ENCODE data around the gene LMO1. TPM values are rescaled to one million over a fixed set of nuclear protein-coding genes. Genes with fewer than 3 reads are reported as not detected.

The LMO1 gene
- total RNA-seq, 2 donors from 2014 or later = not detected

DNA sequence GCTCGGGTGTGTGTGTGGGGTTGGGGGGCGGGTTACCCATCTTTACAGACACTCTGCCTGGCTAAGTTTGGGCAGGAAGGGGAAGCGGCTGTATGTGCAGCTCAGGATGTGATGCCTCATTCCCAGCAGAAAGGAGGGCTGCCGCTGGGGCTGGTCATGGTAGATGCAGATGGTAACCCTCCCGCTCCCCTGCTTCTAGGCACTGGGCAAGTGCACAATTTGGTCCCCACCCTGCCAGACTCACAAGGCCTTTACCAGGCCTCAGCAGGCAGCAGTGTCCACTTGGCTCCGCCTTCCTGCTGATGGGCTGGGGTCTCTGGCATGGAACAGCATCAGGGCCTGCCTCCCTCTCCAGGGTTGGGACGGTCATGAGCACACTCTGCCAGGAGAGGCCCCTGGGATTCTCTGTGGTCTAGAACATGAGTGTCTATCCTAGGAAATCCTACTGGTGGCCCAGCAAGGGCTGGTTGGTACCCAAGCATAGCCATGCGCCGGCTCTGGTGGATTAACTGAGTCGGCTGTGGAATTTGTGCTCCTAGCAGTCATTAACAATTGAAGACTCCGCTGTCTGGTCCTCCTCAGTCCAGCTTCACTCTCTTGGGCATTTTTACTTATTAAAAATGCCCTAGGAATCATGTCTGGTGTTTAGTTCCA lies 4.2 kb downstream of the LMO1 start:
- ATAC-seq (no peak), DNase-seq (ENCODE audit: low spot score in 2 of 2) (peak in 1 of 2 donors; percentile 21)
- no peaks in the 10 kb centered on the region for H3K9me3 Mint-ChIP-seq
- H3K27ac Mint-ChIP-seq = no peak overlapping the region
- H3K36me3 Mint-ChIP-seq = no peaks in the 10 kb centered on the region

DNA sequence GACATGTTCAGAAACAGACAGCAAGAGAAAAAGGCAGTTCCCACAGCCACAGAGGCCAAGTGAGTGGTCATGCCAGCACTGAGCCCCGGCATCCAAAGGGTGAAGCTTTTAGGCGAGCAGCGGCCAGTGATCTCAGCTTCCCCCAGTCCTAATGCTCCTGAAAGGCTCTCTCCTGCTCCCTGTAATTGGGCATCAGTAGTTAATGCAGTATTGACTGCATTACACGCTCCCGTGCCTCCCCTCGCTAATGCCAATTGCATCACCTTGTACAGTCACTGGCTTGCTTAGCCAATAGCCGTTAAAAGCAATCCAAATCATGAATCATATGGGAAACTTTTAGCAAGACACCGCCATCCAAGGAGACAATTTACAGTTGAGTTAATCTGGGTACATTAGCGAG lies 4.9 kb downstream of the LMO1 start:
- H3K27ac Mint-ChIP-seq = no peak overlapping the region
- H3K36me3 Mint-ChIP-seq = no peaks in the 10 kb centered on the region
- ATAC-seq (no peak), DNase-seq (ENCODE audit: low spot score in 2 of 2) (peak in 1 of 2 donors; percentile 14)
- H3K9me3 Mint-ChIP-seq = no peaks in the 10 kb centered on the region

- no peak for ATAC-seq
- no peak overlapping the region for H3K27ac Mint-ChIP-seq
Observed at GRCh38 chr11:8258289-8258688, 5.4 kb downstream of the LMO1 start.

GRCh38 chr11:8257003-8257664 lies 6.5 kb downstream of the LMO1 start:
- Mint-ChIP-seq H3K36me3 (no peaks in the 10 kb centered on the region), H3K27ac (no peak overlapping the region), H3K9me3 (no peaks in the 10 kb centered on the region)
- ATAC-seq (no peak), DNase-seq (ENCODE audit: low spot score in 2 of 2) (peak in 1 of 2 donors; percentile 42)

More at GRCh38 chr11:8258289-8258688, 5.4 kb downstream of the LMO1 start:
- Mint-ChIP-seq H3K36me3 (no peaks in the 10 kb centered on the region), H3K9me3 (no peaks in the 10 kb centered on the region)
- peak in 1 of 2 donors; percentile 38 for DNase-seq (ENCODE audit: low spot score in 2 of 2)

GRCh38 chr11:8256271-8257002 lies 7.2 kb downstream of the LMO1 start:
- ATAC-seq (no peak), DNase-seq (ENCODE audit: low spot score in 2 of 2) (peak in 1 of 2 donors; percentile 16)
- no peaks in the 10 kb centered on the region for H3K36me3 Mint-ChIP-seq
- no peaks in the 10 kb centered on the region for H3K9me3 Mint-ChIP-seq
- H3K27ac Mint-ChIP-seq = no peak overlapping the region

DNA sequence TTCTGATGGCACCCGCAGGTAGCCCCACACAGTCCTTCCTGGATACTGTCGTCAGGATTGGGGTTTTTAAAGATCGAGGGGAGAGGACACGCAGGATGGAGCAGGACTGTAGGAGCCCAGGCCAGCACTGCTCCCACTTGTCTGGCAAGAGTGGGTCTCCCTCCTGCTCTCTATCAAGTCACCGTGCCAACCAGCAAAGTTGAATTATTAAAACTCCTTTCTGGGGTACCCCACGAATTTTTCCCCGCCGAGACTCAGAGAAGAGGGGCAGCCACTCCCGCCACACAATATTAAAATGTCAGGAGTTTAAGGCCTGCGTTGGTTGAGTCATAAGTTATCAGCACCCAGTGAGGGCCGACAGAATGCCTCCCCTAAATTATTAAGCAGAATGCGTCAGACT lies 10.1 kb downstream of the LMO1 start:
- DNase-seq (ENCODE audit: low spot score in 2 of 2) (no peak), ATAC-seq (no peak)
- Mint-ChIP-seq H3K27ac (no peak overlapping the region), H3K36me3 (no peaks in the 10 kb centered on the region), H3K9me3 (no peaks in the 10 kb centered on the region)

DNA sequence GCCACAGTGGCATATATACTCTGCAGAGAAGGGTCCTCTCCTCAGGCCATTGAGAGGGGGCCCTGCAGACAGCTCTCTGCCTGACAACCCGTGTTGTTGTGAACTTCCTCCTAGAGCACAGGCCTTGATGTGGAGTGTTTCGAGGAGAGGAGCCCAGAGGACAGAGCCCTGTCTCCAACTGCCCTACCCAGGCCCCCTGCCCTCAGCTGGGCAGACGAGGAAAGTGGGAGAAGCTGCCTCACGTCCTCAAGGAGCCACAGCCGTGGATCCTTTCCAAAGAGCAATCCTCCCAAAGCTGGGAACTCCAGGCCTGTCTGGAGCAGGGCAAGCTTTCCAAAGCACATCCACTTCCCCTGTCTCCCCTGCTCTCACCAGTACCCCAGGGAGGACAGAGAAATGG lies 10.7 kb downstream of the LMO1 start:
- ATAC-seq = no peak
- no peaks in the 10 kb centered on the region for H3K9me3 Mint-ChIP-seq
- H3K27ac Mint-ChIP-seq = no peak overlapping the region
- peak in 1 of 2 donors; percentile 13 for DNase-seq (ENCODE audit: low spot score in 2 of 2)
- no peaks in the 10 kb centered on the region for H3K36me3 Mint-ChIP-seq

GRCh38 chr11:8252388-8252787 lies 11.3 kb downstream of the LMO1 start:
- no peaks in the 10 kb centered on the region for H3K36me3 Mint-ChIP-seq
- ATAC-seq (no peak), DNase-seq (ENCODE audit: low spot score in 2 of 2) (peak in 1 of 2 donors; percentile 31)
- H3K9me3 Mint-ChIP-seq = no peaks in the 10 kb centered on the region
- no peak overlapping the region for H3K27ac Mint-ChIP-seq

DNA sequence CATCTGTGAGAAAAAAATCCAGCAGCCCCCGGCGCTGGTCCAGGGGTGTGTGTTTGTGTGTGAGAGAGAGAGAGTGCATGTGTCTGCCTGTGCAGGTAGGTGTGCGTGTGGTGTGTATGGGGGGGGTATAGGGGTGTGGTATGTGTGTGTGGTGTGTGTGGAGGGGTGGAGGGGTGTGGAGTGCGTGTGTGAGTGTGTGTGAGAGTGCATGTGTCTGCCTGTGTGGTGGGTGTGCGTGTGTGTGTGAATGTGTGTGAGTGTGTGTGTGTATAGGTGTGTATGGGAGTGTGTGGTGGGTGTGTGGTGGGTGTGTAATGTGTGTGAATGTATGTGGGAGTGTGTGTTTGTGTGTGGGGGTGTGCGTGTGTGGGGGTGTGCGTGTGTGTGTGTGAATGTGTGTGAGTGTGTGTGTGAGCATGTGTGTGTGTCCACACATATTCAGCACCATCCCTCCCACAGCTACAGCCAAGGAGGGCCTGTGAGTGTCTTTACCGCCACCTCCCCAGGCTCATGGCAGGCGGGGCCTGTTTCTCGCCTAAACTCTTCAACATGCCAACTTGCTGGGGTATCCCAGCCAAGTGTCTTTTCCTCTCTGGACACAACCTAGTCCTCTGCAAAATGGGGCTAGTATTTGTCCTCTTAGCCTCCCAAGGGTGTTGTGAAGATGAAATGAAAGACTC lies 11.9 kb downstream of the LMO1 start:
- Mint-ChIP-seq H3K27ac (no peak overlapping the region), H3K9me3 (no peaks in the 10 kb centered on the region), H3K36me3 (no peaks in the 10 kb centered on the region)
- ATAC-seq (no peak), DNase-seq (ENCODE audit: low spot score in 2 of 2) (peak in 1 of 2 donors; percentile 31)

- H3K27ac Mint-ChIP-seq = no peak overlapping the region
- ATAC-seq (no peak), DNase-seq (ENCODE audit: low spot score in 2 of 2) (peak in 1 of 2 donors; percentile 44)
- no peaks in the 10 kb centered on the region for H3K36me3 Mint-ChIP-seq
- H3K9me3 Mint-ChIP-seq = no peaks in the 10 kb centered on the region
Observed at GRCh38 chr11:8250981-8251615, 12.6 kb downstream of the LMO1 start.

GRCh38 chr11:8250434-8250833 lies 13.2 kb downstream of the LMO1 start:
- Mint-ChIP-seq H3K36me3 (no peaks in the 10 kb centered on the region), H3K27ac (no peak overlapping the region), H3K9me3 (no peaks in the 10 kb centered on the region)
- DNase-seq (ENCODE audit: low spot score in 2 of 2) (no peak), ATAC-seq (no peak)

DNA sequence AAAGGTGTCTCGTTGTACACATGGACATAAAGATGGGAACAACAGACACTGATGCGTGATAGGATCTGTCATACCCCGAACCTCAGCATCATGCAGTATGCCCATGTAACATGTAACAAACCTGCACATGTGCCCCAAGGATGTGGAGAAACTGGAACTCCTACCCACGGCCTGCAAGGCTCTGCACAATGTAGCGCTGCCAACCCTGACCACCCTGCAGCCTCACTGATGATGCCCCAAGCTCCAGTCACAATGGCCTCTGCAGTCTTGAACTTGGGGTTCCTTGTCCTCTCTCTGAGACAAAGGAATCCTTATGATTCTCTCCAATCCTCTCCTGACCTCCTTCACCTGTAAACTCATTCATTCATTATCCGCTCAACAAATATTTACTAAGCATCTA lies 14.2 kb downstream of the LMO1 start:
- DNase-seq (ENCODE audit: low spot score in 2 of 2) (no peak), ATAC-seq (no peak)
- H3K27ac Mint-ChIP-seq = no peak overlapping the region
- H3K9me3 Mint-ChIP-seq = no peaks in the 10 kb centered on the region
- H3K36me3 Mint-ChIP-seq = no peaks in the 10 kb centered on the region

DNA sequence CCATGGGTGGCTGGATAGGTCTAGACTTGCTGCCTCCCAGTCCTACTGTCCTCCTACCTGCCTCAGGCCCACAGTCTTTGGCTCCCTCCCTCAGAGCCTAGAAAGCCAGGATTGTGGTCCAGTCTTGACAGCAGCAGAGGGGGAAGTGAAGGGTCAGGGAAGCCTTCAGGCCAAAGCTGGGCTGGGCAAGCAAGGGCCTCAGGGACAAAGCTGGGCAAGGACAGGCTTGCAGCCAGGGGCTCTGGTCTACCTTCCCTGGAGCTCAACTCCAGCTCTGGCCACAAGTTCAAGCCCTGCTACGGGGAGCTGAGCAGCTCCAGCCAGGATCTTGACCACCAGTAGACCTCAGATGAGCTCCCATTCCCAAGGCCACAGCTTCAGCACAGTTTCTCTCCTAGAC lies 14.9 kb downstream of the LMO1 start:
- no peak for DNase-seq (ENCODE audit: low spot score in 2 of 2)
- Mint-ChIP-seq H3K9me3 (no peaks in the 10 kb centered on the region), H3K36me3 (no peaks in the 10 kb centered on the region), H3K27ac (no peak overlapping the region)
- ATAC-seq = no peak

- Mint-ChIP-seq H3K9me3 (no peaks in the 10 kb centered on the region), H3K36me3 (no peaks in the 10 kb centered on the region), H3K27ac (no peak overlapping the region)
- ATAC-seq (peak in 1 of 2 donors; percentile 28), DNase-seq (ENCODE audit: low spot score in 2 of 2) (peak in 1 of 2 donors; percentile 45)
Observed at GRCh38 chr11:8247312-8247711, 16.4 kb downstream of the LMO1 start.

- Mint-ChIP-seq H3K9me3 (no peaks in the 10 kb centered on the region), H3K27ac (no peak overlapping the region), H3K36me3 (no peaks in the 10 kb centered on the region)
- no peak for DNase-seq (ENCODE audit: low spot score in 2 of 2)
- no peak for ATAC-seq
Observed at GRCh38 chr11:8243458-8243857, 20.2 kb downstream of the LMO1 start.

GRCh38 chr11:8242499-8243280 lies 21.0 kb downstream of the LMO1 start:
- Mint-ChIP-seq H3K27ac (no peak overlapping the region), H3K36me3 (no peaks in the 10 kb centered on the region), H3K9me3 (no peaks in the 10 kb centered on the region)
- DNase-seq (ENCODE audit: low spot score in 2 of 2) (no peak), ATAC-seq (no peak)

Data from activated naive CD4-positive, alpha-beta T cell treated with anti-CD3 and anti-CD28 coated beads, Interleukin-2, amount 50 U/mL, for 72 hours (primary cell).